Smooth muscle cell (in vitro differentiated cells): Measurements from ENCODE around the gene CFDP1. TPM values are rescaled to one million over a fixed set of nuclear protein-coding genes. Genes with fewer than 3 reads are reported as not detected.
"Not testable (repeated sequence)": the region's sequence is repeated elsewhere in the genome, so short reads cannot be mapped to it uniquely, and the experiment has no call there.

ENCODE experiments used
- DNase-seq: peaks from one replicate; lab custom pipeline; 2025; ENCODE audit not compliant: unreplicated experiment; lab: John Stamatoyannopoulos, UW
- H2AFZ ChIP-seq: fragments of 200-600 bp; sonication (generic); 2 replicates; pipeline ENCODE4 v1.6.0; 2016; ENCODE audit warnings: antibody characterized with exemption, low read depth, mild to moderate bottlenecking
- H3F3A ChIP-seq: fragments of 200-600 bp; sonication (generic); 2 replicates; pipeline ENCODE4 v1.6.0; 2017; ENCODE audit warnings: antibody characterized with exemption, low read depth
- H3K27ac ChIP-seq: fragments of 200-600 bp; sonication (generic); 2 replicates; pipeline ENCODE4 v1.5.1; 2016; ENCODE audit warnings: low read depth, mild to moderate bottlenecking
- H3K27me3 ChIP-seq: fragments of 200-600 bp; sonication (generic); 2 replicates; pipeline ENCODE4 v1.6.1; 2016; ENCODE audit warnings: low read depth, mild to moderate bottlenecking
- H3K36me3 ChIP-seq: fragments of 200-600 bp; sonication (generic); 2 replicates; pipeline ENCODE4 v1.5.1; 2016; ENCODE audit warnings: low read depth
- H3K4me1 ChIP-seq: fragments of 200-600 bp; sonication (generic); 2 replicates; pipeline ENCODE4 v1.5.1; 2016; ENCODE audit warnings: low read depth
- H3K4me2 ChIP-seq: fragments of 200-600 bp; sonication (generic); 2 replicates; pipeline ENCODE4 v1.6.0; 2016; ENCODE audit warnings: mild to moderate bottlenecking
- H3K4me3 ChIP-seq: fragments of 200-600 bp; sonication (generic); 2 replicates; pipeline ENCODE4 v1.5.1; 2016; ENCODE audit warnings: mild to moderate bottlenecking
- H3K79me2 ChIP-seq: fragments of 200-600 bp; sonication (generic); 2 replicates; pipeline ENCODE4 v1.6.0; 2016; ENCODE audit warnings: low read depth, mild to moderate bottlenecking
- H3K9ac ChIP-seq: fragments of 200-600 bp; sonication (generic); 2 replicates; pipeline ENCODE4 v1.6.0; 2016; ENCODE audit warnings: low read depth
- H3K9me3 ChIP-seq: fragments of 200-600 bp; sonication (generic); replicated peaks from 2 replicates; pipeline ENCODE4 v1.5.1; 2016; ENCODE audit warnings: low read depth
- H4K20me1 ChIP-seq: fragments of 200-600 bp; sonication (generic); 2 replicates; pipeline ENCODE4 v1.6.0; 2016; ENCODE audit warnings: low read depth
- WGBS: methylation state at CpG from one replicate; pipeline ENCODE4 v1.1.7; 2016; ENCODE audit warnings: low lambda C conversion rate; 5-methylcytosine and 5-hydroxymethylcytosine counted together
- polyA plus RNA-seq: library from polyadenylated mRNA; unstranded; fragments of >200 nt; fragmentation: Nextera tagmentation; extraction: Ambion mirVana; gene quantifications from 2 replicates; pipeline ENCODE4 v1.2.1, GENCODE V29; 2016
- total RNA-seq: library from RNA; depleted of rRNA; stranded (reverse); fragments of >200 nt; gene quantifications from 2 replicates; pipeline ENCODE4 v1.2.3, GENCODE V29; 2014
- TF ChIP-seq, protein P1 (sequence below): fragments of 200-600 bp; sonication (generic); IDR thresholded peaks from 2 replicates; pipeline ENCODE4 v1.5.1; 2017; ENCODE audit warnings: borderline replicate concordance, mild to moderate bottlenecking, antibody characterized with exemption; ENCODE audit not compliant: insufficient read depth, poor library complexity, severe bottlenecking

The CFDP1 gene
- total and polyA plus RNA-seq, 2 experiments from 2014 or later, result 59.0 to 91.0 TPM

- 94% methylated on average over 2 of the region's 2 CpGs for WGBS
- Histone ChIP-seq H3K36me3 (no peaks in the 10 kb centered on the region), H3K9me3 (no peaks in the 10 kb centered on the region), H3K27me3 (no peaks in the 10 kb centered on the region), H3K79me2 (peaks cover 90% of the 10 kb centered on the region), H4K20me1 (peaks cover 97% of the 10 kb centered on the region), H3K4me3 (no peak overlapping the region), H2AFZ (no peak overlapping the region), H3K9ac (no peak overlapping the region), H3F3A (no peaks in the 10 kb centered on the region), H3K4me1 (peaks cover 36% of the 10 kb centered on the region), H3K4me2 (no peak overlapping the region), H3K27ac (no peak overlapping the region)
- TF ChIP-seq, protein P1, sequence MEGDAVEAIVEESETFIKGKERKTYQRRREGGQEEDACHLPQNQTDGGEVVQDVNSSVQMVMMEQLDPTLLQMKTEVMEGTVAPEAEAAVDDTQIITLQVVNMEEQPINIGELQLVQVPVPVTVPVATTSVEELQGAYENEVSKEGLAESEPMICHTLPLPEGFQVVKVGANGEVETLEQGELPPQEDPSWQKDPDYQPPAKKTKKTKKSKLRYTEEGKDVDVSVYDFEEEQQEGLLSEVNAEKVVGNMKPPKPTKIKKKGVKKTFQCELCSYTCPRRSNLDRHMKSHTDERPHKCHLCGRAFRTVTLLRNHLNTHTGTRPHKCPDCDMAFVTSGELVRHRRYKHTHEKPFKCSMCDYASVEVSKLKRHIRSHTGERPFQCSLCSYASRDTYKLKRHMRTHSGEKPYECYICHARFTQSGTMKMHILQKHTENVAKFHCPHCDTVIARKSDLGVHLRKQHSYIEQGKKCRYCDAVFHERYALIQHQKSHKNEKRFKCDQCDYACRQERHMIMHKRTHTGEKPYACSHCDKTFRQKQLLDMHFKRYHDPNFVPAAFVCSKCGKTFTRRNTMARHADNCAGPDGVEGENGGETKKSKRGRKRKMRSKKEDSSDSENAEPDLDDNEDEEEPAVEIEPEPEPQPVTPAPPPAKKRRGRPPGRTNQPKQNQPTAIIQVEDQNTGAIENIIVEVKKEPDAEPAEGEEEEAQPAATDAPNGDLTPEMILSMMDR, result no peak
- no peak for DNase-seq
These were observed 25.1 kb upstream of the CFDP1 start for GRCh38 chr16:75458439-75458838.

GRCh38 chr16:75458029-75458428, 24.7 kb upstream of the CFDP1 start:
- no peak overlapping the region for H2AFZ ChIP-seq
- no peaks in the 10 kb centered on the region for H3F3A ChIP-seq
- H3K27ac ChIP-seq, result no peak overlapping the region
- H3K36me3 ChIP-seq, result no peaks in the 10 kb centered on the region
- WGBS, result 99% methylated on average over 4 of the region's 4 CpGs
- no peak overlapping the region for H3K9ac ChIP-seq
- H3K4me1 ChIP-seq, result peaks cover 37% of the 10 kb centered on the region
- H4K20me1 ChIP-seq, result peaks cover 99% of the 10 kb centered on the region
- no peak overlapping the region for H3K4me2 ChIP-seq
- H3K9me3 ChIP-seq, result no peaks in the 10 kb centered on the region
- no peak for DNase-seq
- TF ChIP-seq, protein P1, result no peak
- H3K79me2 ChIP-seq, result peaks cover 93% of the 10 kb centered on the region
- no peaks in the 10 kb centered on the region for H3K27me3 ChIP-seq
- no peak overlapping the region for H3K4me3 ChIP-seq

DNA sequence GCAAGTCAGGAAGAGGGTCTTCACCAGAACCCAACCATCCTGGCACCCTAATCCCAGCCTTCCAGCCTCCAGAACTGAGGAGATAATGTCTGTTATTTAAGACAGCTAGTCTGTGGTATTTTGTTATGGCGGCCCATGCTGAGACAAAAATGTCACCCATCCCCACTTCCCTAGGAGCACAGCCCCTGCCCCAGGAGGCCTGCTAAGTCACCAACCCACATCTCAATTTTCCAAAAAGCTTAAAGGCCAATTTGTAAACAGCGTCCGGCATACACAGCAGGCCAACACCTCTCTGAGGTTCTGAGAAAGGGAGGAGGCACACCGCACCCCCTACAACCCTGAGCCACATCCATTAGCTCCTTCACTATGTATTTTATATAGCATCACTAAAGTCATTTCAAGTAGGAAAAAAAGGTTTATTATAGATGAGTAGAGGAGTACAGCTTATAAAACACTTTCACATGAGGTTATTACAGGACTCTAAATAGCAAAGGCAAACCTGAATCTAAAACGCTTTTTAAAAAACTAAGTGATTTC, 24.2 kb upstream of the CFDP1 start:
- H2AFZ ChIP-seq, result no peak overlapping the region
- H3K4me1 ChIP-seq, result peaks cover 32% of the 10 kb centered on the region
- no peak overlapping the region for H3K27ac ChIP-seq
- H3K4me3 ChIP-seq, result no peak overlapping the region
- H3K27me3 ChIP-seq, result no peaks in the 10 kb centered on the region
- no peaks in the 10 kb centered on the region for H3K36me3 ChIP-seq
- no peak overlapping the region for H3K4me2 ChIP-seq
- H4K20me1 ChIP-seq, result peaks cover 99% of the 10 kb centered on the region
- H3F3A ChIP-seq, result no peaks in the 10 kb centered on the region
- WGBS, result 91% methylated on average over 5 of the region's 5 CpGs
- H3K9ac ChIP-seq, result no peak overlapping the region
- TF ChIP-seq, protein P1, result no peak
- no peaks in the 10 kb centered on the region for H3K9me3 ChIP-seq
- peaks cover 93% of the 10 kb centered on the region for H3K79me2 ChIP-seq
- no peak for DNase-seq

DNA sequence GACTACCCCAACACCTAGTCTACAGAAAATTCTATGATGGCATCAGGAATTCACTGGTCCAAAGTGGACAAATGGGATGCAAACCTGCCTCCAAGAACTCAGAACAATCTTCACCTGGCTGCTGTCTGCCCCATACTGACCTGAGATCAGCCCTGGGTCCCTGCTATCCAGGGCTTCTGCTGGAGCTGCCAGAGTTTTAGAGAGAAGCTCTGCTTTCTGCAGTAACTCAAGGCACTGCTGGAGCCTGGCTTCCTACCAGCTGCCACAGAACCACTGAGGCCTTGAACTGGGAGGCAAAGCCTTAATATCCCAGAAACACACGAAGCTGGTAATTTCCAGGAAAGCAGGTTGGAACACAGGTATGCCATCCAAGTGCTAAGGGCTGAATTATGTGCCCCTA, 23.7 kb upstream of the CFDP1 start:
- peaks cover 32% of the 10 kb centered on the region for H3K4me1 ChIP-seq
- TF ChIP-seq, protein P1, result no peak
- H3K27me3 ChIP-seq, result no peaks in the 10 kb centered on the region
- no peak overlapping the region for H3K9ac ChIP-seq
- H2AFZ ChIP-seq, result no peak overlapping the region
- DNase-seq, result no peak
- WGBS, result 100% methylated on average over 1 of the region's 1 CpG
- H3K36me3 ChIP-seq, result no peaks in the 10 kb centered on the region
- no peaks in the 10 kb centered on the region for H3F3A ChIP-seq
- H3K27ac ChIP-seq, result no peak overlapping the region
- H3K79me2 ChIP-seq, result peaks cover 93% of the 10 kb centered on the region
- no peak overlapping the region for H3K4me2 ChIP-seq
- no peak overlapping the region for H3K4me3 ChIP-seq
- no peaks in the 10 kb centered on the region for H3K9me3 ChIP-seq
- H4K20me1 ChIP-seq, result peaks cover 98% of the 10 kb centered on the region

DNA sequence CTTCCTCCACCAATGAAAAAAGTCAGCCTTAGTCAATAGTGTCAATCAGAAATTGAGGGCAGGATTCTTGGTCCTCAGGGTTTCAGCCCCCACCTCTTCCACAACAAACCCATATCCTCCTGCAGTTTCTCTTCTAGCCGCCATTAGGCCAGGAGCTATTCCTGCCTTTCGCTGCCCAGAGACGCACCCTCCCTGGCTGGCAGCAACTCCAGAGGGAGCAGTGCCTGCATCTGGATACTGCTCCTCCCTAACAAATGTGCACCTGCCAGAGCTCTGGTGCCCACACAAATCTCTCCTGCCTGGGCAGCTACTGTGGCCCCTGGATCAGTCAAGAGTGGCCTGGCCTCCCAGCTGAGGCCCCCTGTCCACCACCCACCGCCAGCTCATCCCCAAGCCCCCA, 23.2 kb upstream of the CFDP1 start:
- not testable (repeated sequence) for DNase-seq, H3K27me3 ChIP-seq, H3K9ac ChIP-seq, H3K9me3 ChIP-seq, H3K36me3 ChIP-seq, H2AFZ ChIP-seq, H3K4me3 ChIP-seq, H3F3A ChIP-seq, H3K4me2 ChIP-seq, H3K27ac ChIP-seq
- Histone ChIP-seq H3K4me1 (peaks cover 32% of the 10 kb centered on the region), H3K79me2 (peaks cover 90% of the 10 kb centered on the region), H4K20me1 (peaks cover 96% of the 10 kb centered on the region)
- 97% methylated on average over 4 of the region's 4 CpGs for WGBS
